WTC11 (cell line): ENCODE measurements around the gene FGF16.

Experiments used
- ETV6 ChIP-seq: sonication (generic); formaldehyde crosslinking; IDR thresholded peaks from 2 replicates; pipeline ENCODE4 v1.8.1; 2022; ENCODE audit warnings: mild to moderate bottlenecking, missing genetic modification reagents
- HMGA2 ChIP-seq: fragments of 250-450 bp; sonication (Bioruptor Pico); IDR thresholded peaks from 2 replicates; pipeline ENCODE4 v1.4.0; 2021; ENCODE audit warnings: mild to moderate bottlenecking, moderate library complexity
- MXD4 ChIP-seq: fragments of 250-450 bp; sonication (Bioruptor Pico); IDR thresholded peaks from 2 replicates; pipeline ENCODE4 v1.8.0; 2021; ENCODE audit warnings: mild to moderate bottlenecking, moderate library complexity, borderline replicate concordance
- NFYB ChIP-seq: sonication (generic); formaldehyde crosslinking; conservative IDR thresholded peaks from 2 replicates; pipeline ENCODE4 v1.8.0; 2022; ENCODE audit warnings: low read depth, missing genetic modification reagents
- SP1 ChIP-seq: sonication (generic); formaldehyde crosslinking; conservative IDR thresholded peaks from 2 replicates; pipeline ENCODE4 v1.8.1; 2022; ENCODE audit warnings: missing genetic modification reagents
- TCF7 ChIP-seq: sonication (generic); formaldehyde crosslinking; IDR thresholded peaks from 2 replicates; pipeline ENCODE4 v1.8.0; 2022; ENCODE audit warnings: mild to moderate bottlenecking, low read depth, missing genetic modification reagents, moderate library complexity
- TEAD4 ChIP-seq: sonication (generic); formaldehyde crosslinking; IDR thresholded peaks from 2 replicates; pipeline ENCODE4 v1.8.0; 2022; ENCODE audit warnings: mild to moderate bottlenecking, missing genetic modification reagents
- ZNF671 ChIP-seq: fragments of 250-450 bp; sonication (Bioruptor Pico); IDR thresholded peaks from 2 replicates; pipeline ENCODE4 v1.8.0; 2021; ENCODE audit warnings: mild to moderate bottlenecking
- TF ChIP-seq, protein P1 (sequence below): sonication (generic); formaldehyde crosslinking; IDR thresholded peaks from 2 replicates; pipeline ENCODE4 v1.8.1; 2022; ENCODE audit warnings: low read depth, mild to moderate bottlenecking, moderate library complexity, missing genetic modification reagents, borderline replicate concordance
- TF ChIP-seq, protein P2 (sequence below): fragments of 200-600 bp; IDR thresholded peaks from 2 replicates; pipeline ENCODE4 v1.8.0; 2022; ENCODE audit warnings: antibody characterized with exemption

DNA sequence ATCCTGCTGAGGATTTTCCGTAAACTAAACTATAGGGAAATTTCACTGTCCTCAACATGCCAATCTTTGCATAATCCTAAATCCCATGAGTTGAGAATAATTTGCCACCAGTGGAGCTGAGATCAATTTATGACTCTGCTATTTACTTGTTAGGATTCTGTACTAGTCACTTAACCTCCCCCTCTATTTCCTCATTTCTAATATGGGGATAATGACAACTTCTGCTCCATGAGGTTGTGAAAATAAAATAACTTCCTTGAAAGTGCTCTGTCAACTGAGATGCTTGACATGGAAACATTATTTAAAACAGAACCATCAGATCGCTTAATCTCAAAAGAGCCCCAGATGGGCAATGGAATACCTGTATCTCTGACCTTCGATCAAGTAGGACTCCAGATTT, 2.6 kb upstream of the FGF16 start:
- TF ChIP-seq TEAD4 = no peak
- no peak for TF ChIP-seq NFYB (CRISPR knock-in tag)
- TF ChIP-seq, protein P1, sequence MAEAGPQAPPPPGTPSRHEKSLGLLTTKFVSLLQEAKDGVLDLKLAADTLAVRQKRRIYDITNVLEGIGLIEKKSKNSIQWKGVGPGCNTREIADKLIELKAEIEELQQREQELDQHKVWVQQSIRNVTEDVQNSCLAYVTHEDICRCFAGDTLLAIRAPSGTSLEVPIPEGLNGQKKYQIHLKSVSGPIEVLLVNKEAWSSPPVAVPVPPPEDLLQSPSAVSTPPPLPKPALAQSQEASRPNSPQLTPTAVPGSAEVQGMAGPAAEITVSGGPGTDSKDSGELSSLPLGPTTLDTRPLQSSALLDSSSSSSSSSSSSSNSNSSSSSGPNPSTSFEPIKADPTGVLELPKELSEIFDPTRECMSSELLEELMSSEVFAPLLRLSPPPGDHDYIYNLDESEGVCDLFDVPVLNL (CRISPR knock-in tag) = no peak
- TF ChIP-seq, protein P2, sequence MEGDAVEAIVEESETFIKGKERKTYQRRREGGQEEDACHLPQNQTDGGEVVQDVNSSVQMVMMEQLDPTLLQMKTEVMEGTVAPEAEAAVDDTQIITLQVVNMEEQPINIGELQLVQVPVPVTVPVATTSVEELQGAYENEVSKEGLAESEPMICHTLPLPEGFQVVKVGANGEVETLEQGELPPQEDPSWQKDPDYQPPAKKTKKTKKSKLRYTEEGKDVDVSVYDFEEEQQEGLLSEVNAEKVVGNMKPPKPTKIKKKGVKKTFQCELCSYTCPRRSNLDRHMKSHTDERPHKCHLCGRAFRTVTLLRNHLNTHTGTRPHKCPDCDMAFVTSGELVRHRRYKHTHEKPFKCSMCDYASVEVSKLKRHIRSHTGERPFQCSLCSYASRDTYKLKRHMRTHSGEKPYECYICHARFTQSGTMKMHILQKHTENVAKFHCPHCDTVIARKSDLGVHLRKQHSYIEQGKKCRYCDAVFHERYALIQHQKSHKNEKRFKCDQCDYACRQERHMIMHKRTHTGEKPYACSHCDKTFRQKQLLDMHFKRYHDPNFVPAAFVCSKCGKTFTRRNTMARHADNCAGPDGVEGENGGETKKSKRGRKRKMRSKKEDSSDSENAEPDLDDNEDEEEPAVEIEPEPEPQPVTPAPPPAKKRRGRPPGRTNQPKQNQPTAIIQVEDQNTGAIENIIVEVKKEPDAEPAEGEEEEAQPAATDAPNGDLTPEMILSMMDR = no peak
- TF ChIP-seq ETV6 = no peak
- TF ChIP-seq SP1 (CRISPR knock-in tag) = no peak
- TF ChIP-seq HMGA2 (CRISPR knock-in tag) = no peak
- TF ChIP-seq TCF7 (CRISPR knock-in tag) = no peak
- TF ChIP-seq ZNF671 (CRISPR knock-in tag) = no peak
- no peak for TF ChIP-seq MXD4
